Panc1 (cell line): ENCODE results near the gene LIX1L. TPM values are rescaled to one million over a fixed set of nuclear protein-coding genes. Genes with fewer than 3 reads are reported as not detected.

ENCODE experiments used
- ATAC-seq: fragments of 200-7000 bp; cut with Tn5 transposase; 2 replicates; pipeline ENCODE4 v1.9.1; 2020; ENCODE audit warnings: mild to moderate bottlenecking, moderate library complexity
- BruUV-seq: library from RNA; stranded (reverse); fragments of 400-500 nt; replicated peaks from 2 replicates; lab custom pipeline; 2021; lab: Mats Ljungman, UMichigan
- CTCF ChIA-PET: fragments of 300-600 bp; sonication (Branson Sonifier 250); formaldehyde crosslinking; loops from one replicate; lab custom pipeline; 2022; ENCODE audit warnings: antibody characterized with exemption; lab: Charles Lee
- POLR2A ChIA-PET: fragments of 300-600 bp; sonication (Branson Sonifier 250); formaldehyde crosslinking; loops from one replicate; lab custom pipeline; 2022; ENCODE audit warnings: antibody characterized with exemption; lab: Charles Lee
- DNase-seq: peaks from one replicate; pipeline ENCODE4 v3.0.0-alpha.2; 2010; ENCODE audit warnings: low read depth, low spot score
- H3K27ac ChIP-seq: 2 replicates; pipeline ENCODE4 v1.5.1; 2011; ENCODE audit warnings: mild to moderate bottlenecking, low read length, inconsistent platforms
- H3K27me3 ChIP-seq: fragments of 200-500 bp; sonication (Bioruptor generic); 2 replicates; pipeline ENCODE4 v1.6.0; 2014; ENCODE audit warnings: low read length, inconsistent platforms; ENCODE audit not compliant: control insufficient read depth, insufficient read depth
- H3K36me3 ChIP-seq: fragments of 200-500 bp; sonication (Bioruptor generic); 2 replicates; pipeline ENCODE4 v1.5.1; 2014; ENCODE audit warnings: inconsistent platforms, mild to moderate bottlenecking, low read length, moderate library complexity; ENCODE audit not compliant: control insufficient read depth, insufficient read depth
- H3K4me1 ChIP-seq: 2 replicates; pipeline ENCODE4 v1.5.1; 2011; ENCODE audit warnings: inconsistent platforms, mild to moderate bottlenecking, low read length, moderate library complexity; ENCODE audit not compliant: control insufficient read depth, insufficient read depth
- H3K4me3 ChIP-seq, 2 experiments: 2 replicates each; pipeline ENCODE4 v1.5.1; 2011 to 2012; ENCODE audit warnings: low read depth in 2 of 2, low read length in 2 of 2, mild to moderate bottlenecking in 2 of 2, inconsistent platforms in 1 of 2, moderate library complexity in 1 of 2
- H3K9me3 ChIP-seq: fragments of 200-500 bp; sonication (Bioruptor generic); 2 replicates; pipeline ENCODE4 v1.5.1; 2014; ENCODE audit warnings: low read depth, mild to moderate bottlenecking, inconsistent platforms, low read length, moderate library complexity; ENCODE audit not compliant: control insufficient read depth, insufficient read depth
- CTCF ChIP-seq: fragments of 450-650 bp; IDR thresholded peaks from 2 replicates; pipeline ENCODE4 v1.5.1; 2017; ENCODE audit warnings: mild to moderate bottlenecking
- POLR2AphosphoS5 ChIP-seq: IDR thresholded peaks from 2 replicates; pipeline ENCODE4 v1.6.1; 2012; ENCODE audit warnings: mild to moderate bottlenecking, low read depth, low read length, moderate library complexity
- SIN3A ChIP-seq: IDR thresholded peaks from 2 replicates; pipeline ENCODE4 v1.6.1; 2012; ENCODE audit warnings: low read depth, mild to moderate bottlenecking, low read length, moderate library complexity, borderline replicate concordance; ENCODE audit not compliant: insufficient read depth
- TCF7L2 ChIP-seq: IDR thresholded peaks from 2 replicates; pipeline ENCODE4 v1.6.1; 2011; ENCODE audit warnings: mild to moderate bottlenecking, low read depth, low read length, inconsistent platforms
- in situ Hi-C: cut with HindIII; loops from 2 replicates; pipeline ENCODE4 v1.10.0; 2016; ENCODE audit warnings: low sequenced_read_pairs, low pct_unique_long_range_greater_than_20kb
- intact Hi-C: fragments of 100-400 bp; cut with micrococcal nuclease; formaldehyde crosslinking; loops from one replicate; pipeline ENCODE4 v1.10.0; 2022; ENCODE audit not compliant: unreplicated experiment
- total RNA-seq: library from RNA; stranded (reverse); gene quantifications from one replicate; pipeline ENCODE4 v1.2.1, GENCODE V29; 2021; ENCODE audit not compliant: unreplicated experiment
- TF ChIP-seq, protein P1 (sequence below), 2 experiments: IDR thresholded peaks; 2 replicates each; pipeline ENCODE4 v1.6.1; 2011 to 2012; ENCODE audit warnings: low read depth in 2 of 2, control low read depth in 1 of 2, low read length in 1 of 2, mild to moderate bottlenecking in 1 of 2, moderate library complexity in 1 of 2; ENCODE audit not compliant: insufficient read depth in 1 of 2

Gene LIX1L
- total RNA-seq, 1 experiment from 2014 or later, result 23.3 TPM

GRCh38 chr1:145942405-145942804, 15.4 kb downstream of the LIX1L start:
- Histone ChIP-seq H3K4me1 (no peaks in the 10 kb centered on the region), H3K36me3 (no peaks in the 10 kb centered on the region; the same call in 1 of the 2 replicates), H3K27me3 (no peaks in the 10 kb centered on the region), H3K27ac (no peak overlapping the region), H3K4me3 (no peak overlapping the region), H3K9me3 (no peaks in the 10 kb centered on the region)
- DNase-seq (no peak), ATAC-seq (no peak)
- TF ChIP-seq CTCF (no peak), SIN3A (no peak), POLR2AphosphoS5 (no peak), TCF7L2 (no peak)
- TF ChIP-seq, protein P1, sequence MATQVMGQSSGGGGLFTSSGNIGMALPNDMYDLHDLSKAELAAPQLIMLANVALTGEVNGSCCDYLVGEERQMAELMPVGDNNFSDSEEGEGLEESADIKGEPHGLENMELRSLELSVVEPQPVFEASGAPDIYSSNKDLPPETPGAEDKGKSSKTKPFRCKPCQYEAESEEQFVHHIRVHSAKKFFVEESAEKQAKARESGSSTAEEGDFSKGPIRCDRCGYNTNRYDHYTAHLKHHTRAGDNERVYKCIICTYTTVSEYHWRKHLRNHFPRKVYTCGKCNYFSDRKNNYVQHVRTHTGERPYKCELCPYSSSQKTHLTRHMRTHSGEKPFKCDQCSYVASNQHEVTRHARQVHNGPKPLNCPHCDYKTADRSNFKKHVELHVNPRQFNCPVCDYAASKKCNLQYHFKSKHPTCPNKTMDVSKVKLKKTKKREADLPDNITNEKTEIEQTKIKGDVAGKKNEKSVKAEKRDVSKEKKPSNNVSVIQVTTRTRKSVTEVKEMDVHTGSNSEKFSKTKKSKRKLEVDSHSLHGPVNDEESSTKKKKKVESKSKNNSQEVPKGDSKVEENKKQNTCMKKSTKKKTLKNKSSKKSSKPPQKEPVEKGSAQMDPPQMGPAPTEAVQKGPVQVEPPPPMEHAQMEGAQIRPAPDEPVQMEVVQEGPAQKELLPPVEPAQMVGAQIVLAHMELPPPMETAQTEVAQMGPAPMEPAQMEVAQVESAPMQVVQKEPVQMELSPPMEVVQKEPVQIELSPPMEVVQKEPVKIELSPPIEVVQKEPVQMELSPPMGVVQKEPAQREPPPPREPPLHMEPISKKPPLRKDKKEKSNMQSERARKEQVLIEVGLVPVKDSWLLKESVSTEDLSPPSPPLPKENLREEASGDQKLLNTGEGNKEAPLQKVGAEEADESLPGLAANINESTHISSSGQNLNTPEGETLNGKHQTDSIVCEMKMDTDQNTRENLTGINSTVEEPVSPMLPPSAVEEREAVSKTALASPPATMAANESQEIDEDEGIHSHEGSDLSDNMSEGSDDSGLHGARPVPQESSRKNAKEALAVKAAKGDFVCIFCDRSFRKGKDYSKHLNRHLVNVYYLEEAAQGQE (IDR thresholded peaks at IDR 0.05; ENCODE audit: insufficient read depth in 1 of 2, low read depth in 2 of 2, low read length in 1 of 2), result no peak
- CTCF ChIA-PET, result no interaction called here
- in situ Hi-C loops (no loop called here), intact Hi-C loops (no loop called here)
- POLR2A ChIA-PET, result no interaction called here
- BruUV-seq, result no TSS peak

DNA sequence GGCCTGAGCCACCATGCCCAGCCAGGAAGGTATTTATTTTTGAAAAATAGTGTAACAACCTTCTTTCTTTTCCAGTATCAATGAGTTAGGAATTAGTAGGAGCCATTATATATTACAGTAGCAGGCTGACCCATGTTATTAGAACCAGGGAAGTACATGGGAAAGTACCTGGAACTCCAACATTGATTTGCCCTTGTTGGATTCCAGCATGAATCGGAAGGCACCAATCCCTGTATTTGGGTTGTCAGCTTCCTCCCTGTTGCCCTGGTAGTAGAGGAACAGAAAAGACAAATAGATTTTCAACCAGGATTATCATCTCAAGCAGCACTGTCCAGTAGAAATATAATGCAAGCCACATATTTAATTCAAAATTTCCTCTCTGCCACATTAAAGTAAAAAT, 20.4 kb downstream of the LIX1L start:
- intact Hi-C loops, result no loop called here
- H3K4me3 ChIP-seq, result no peak overlapping the region
- no TSS peak for BruUV-seq
- ATAC-seq (no peak), DNase-seq (no peak)
- TF ChIP-seq TCF7L2 (no peak), CTCF (no peak), POLR2AphosphoS5 (no peak), SIN3A (no peak)
- TF ChIP-seq, protein P1 (IDR thresholded peaks at IDR 0.05; ENCODE audit: insufficient read depth in 1 of 2, low read depth in 2 of 2, low read length in 1 of 2), result no peak
- H3K36me3 ChIP-seq, result peaks cover 11% of the 10 kb centered on the region
- H3K9me3 ChIP-seq, result no peaks in the 10 kb centered on the region
- POLR2A ChIA-PET, result no interaction called here
- no peaks in the 10 kb centered on the region for H3K4me1 ChIP-seq
- H3K27me3 ChIP-seq, result no peaks in the 10 kb centered on the region
- CTCF ChIA-PET, result no interaction called here
- H3K27ac ChIP-seq, result no peak overlapping the region
- in situ Hi-C loops, result no loop called here
